Astrocyte (in vitro differentiated cells and primary cell): ENCODE measurements around the gene PPP6R2. TPM values are rescaled to one million over a fixed set of nuclear protein-coding genes. Genes with fewer than 3 reads are reported as not detected.
"Not testable (repeated sequence)": the region's sequence is repeated elsewhere in the genome, so short reads cannot be mapped to it uniquely, and the experiment has no call there.

Source experiments
- DNase-seq: peaks from one replicate; pipeline ENCODE4 v3.0.0-alpha.2; 2010; ENCODE audit warnings: low read depth
- FAIRE-seq: peaks from 2 replicates; lab custom pipeline; 2011; peaks lifted over from hg19 to GRCh38; lab: Jason Lieb, UNC
- H2AFZ ChIP-seq: 2 replicates; pipeline ENCODE4 v1.6.0; 2012; ENCODE audit warnings: low read depth, low read length, inconsistent platforms
- H3K27ac ChIP-seq: 2 replicates; pipeline ENCODE4 v1.5.1; 2011; ENCODE audit warnings: low read depth, low read length, inconsistent platforms
- H3K27me3 ChIP-seq: 2 replicates; pipeline ENCODE4 v1.6.0; 2011; ENCODE audit warnings: low read length, inconsistent platforms; ENCODE audit not compliant: insufficient read depth
- H3K36me3 ChIP-seq: 2 replicates; pipeline ENCODE4 v1.5.1; 2011; ENCODE audit warnings: low read length, inconsistent platforms; ENCODE audit not compliant: insufficient read depth
- H3K4me1 ChIP-seq: 2 replicates; pipeline ENCODE4 v1.5.1; 2011; ENCODE audit warnings: low read length, inconsistent platforms; ENCODE audit not compliant: insufficient read depth
- H3K4me2 ChIP-seq: 2 replicates; pipeline ENCODE4 v1.6.0; 2012; ENCODE audit warnings: low read length, inconsistent platforms
- H3K4me3 ChIP-seq: 2 replicates; pipeline ENCODE4 v1.5.1; 2011; ENCODE audit warnings: low read depth, mild to moderate bottlenecking, low read length, inconsistent platforms; ENCODE audit not compliant: insufficient read depth
- H3K79me2 ChIP-seq: 2 replicates; pipeline ENCODE4 v1.6.0; 2012; ENCODE audit warnings: mild to moderate bottlenecking, low read length, inconsistent platforms; ENCODE audit not compliant: insufficient read depth
- H3K9ac ChIP-seq: 2 replicates; pipeline ENCODE4 v1.6.0; 2012; ENCODE audit warnings: mild to moderate bottlenecking, low read length, inconsistent platforms
- H3K9me3 ChIP-seq: 2 replicates; pipeline ENCODE4 v1.5.1; 2012; ENCODE audit warnings: low read depth, mild to moderate bottlenecking, low read length, inconsistent platforms; ENCODE audit not compliant: insufficient read depth
- H4K20me1 ChIP-seq: 2 replicates; pipeline ENCODE4 v1.6.0; 2012; ENCODE audit warnings: low read length, inconsistent platforms; ENCODE audit not compliant: insufficient read depth
- H3K27ac Mint-ChIP-seq: one replicate; pipeline ENCODE4 v1.8.0; 2021; ENCODE audit warnings: mild to moderate bottlenecking, mixed read lengths; ENCODE audit not compliant: unreplicated experiment
- H3K27me3 Mint-ChIP-seq: one replicate; pipeline ENCODE4 v1.8.0; 2021; ENCODE audit warnings: low read depth, mixed read lengths; ENCODE audit not compliant: unreplicated experiment
- H3K36me3 Mint-ChIP-seq: one replicate; pipeline ENCODE4 v1.8.0; 2021; ENCODE audit warnings: low read depth, mixed read lengths; ENCODE audit not compliant: unreplicated experiment
- H3K4me1 Mint-ChIP-seq: one replicate; pipeline ENCODE4 v1.8.0; 2021; ENCODE audit warnings: low read depth, mixed read lengths; ENCODE audit not compliant: unreplicated experiment
- H3K4me3 Mint-ChIP-seq: one replicate; pipeline ENCODE4 v1.8.0; 2021; ENCODE audit warnings: mild to moderate bottlenecking, moderate library complexity, mixed read lengths; ENCODE audit not compliant: unreplicated experiment
- H3K9me3 Mint-ChIP-seq: one replicate; pipeline ENCODE4 v1.8.0; 2021; ENCODE audit warnings: mild to moderate bottlenecking, mixed read lengths; ENCODE audit not compliant: unreplicated experiment
- EZH2 ChIP-seq: IDR thresholded peaks from 2 replicates; pipeline ENCODE4 v1.6.1; 2012; ENCODE audit warnings: mild to moderate bottlenecking, low read length, inconsistent platforms; ENCODE audit not compliant: insufficient read depth
- total RNA-seq: library from RNA; stranded (reverse); gene quantifications from 2 replicates; pipeline ENCODE4 v1.2.1, GENCODE V29; 2021
- TF ChIP-seq, protein P1 (sequence below): IDR thresholded peaks from 2 replicates; pipeline ENCODE4 v1.5.1; 2011; ENCODE audit warnings: low read depth, mild to moderate bottlenecking, inconsistent platforms, low read length, moderate library complexity; ENCODE audit not compliant: insufficient read depth

Gene PPP6R2
- total RNA-seq, 1 donor from 2014 or later: 48.3 TPM

DNA sequence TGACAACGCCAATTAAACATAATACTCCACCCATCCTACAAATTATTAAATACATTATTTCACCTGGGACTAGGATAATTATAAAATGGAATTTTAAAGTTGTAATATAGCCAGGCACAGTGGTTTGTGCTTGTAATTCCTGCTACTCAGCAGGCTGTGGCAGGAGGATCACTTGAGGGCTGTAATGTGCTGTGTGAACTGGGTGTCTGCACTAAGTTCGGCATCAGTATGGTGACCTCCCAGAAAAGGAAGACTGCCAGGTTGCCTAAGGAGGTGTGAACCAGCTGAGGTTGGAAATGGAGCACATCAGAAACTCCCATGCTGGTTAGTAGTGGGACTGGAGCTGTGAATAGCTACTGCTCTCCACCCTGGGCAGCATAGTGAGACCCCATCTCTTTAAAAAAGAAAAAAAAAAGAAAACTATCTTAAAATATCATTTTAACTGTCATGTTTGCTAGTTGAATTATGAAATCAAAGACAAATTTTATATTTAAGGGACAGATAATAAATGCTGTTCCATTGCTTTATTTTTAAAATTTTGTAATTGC is 28.0 kb downstream of the PPP6R2 start:
- no peak overlapping the region for H3K4me3 ChIP-seq
- no peaks in the 10 kb centered on the region for H3K9me3 Mint-ChIP-seq
- H3K27ac Mint-ChIP-seq: no peak overlapping the region
- no peak for DNase-seq
- H3K79me2 ChIP-seq: peaks cover 25% of the 10 kb centered on the region
- H4K20me1 ChIP-seq: peaks cover 26% of the 10 kb centered on the region
- no peaks in the 10 kb centered on the region for H3K27me3 ChIP-seq
- no peak for TF ChIP-seq EZH2
- TF ChIP-seq, protein P1, sequence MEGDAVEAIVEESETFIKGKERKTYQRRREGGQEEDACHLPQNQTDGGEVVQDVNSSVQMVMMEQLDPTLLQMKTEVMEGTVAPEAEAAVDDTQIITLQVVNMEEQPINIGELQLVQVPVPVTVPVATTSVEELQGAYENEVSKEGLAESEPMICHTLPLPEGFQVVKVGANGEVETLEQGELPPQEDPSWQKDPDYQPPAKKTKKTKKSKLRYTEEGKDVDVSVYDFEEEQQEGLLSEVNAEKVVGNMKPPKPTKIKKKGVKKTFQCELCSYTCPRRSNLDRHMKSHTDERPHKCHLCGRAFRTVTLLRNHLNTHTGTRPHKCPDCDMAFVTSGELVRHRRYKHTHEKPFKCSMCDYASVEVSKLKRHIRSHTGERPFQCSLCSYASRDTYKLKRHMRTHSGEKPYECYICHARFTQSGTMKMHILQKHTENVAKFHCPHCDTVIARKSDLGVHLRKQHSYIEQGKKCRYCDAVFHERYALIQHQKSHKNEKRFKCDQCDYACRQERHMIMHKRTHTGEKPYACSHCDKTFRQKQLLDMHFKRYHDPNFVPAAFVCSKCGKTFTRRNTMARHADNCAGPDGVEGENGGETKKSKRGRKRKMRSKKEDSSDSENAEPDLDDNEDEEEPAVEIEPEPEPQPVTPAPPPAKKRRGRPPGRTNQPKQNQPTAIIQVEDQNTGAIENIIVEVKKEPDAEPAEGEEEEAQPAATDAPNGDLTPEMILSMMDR: no peak
- H3K4me1 Mint-ChIP-seq: peaks cover 2% of the 10 kb centered on the region
- H3K9me3 ChIP-seq: no peaks in the 10 kb centered on the region
- no peak overlapping the region for H3K4me2 ChIP-seq
- FAIRE-seq: no peak
- no peak overlapping the region for H2AFZ ChIP-seq
- peaks cover 13% of the 10 kb centered on the region for H3K36me3 ChIP-seq
- no peak overlapping the region for H3K9ac ChIP-seq
- no peaks in the 10 kb centered on the region for H3K27me3 Mint-ChIP-seq
- no peak overlapping the region for H3K27ac ChIP-seq
- H3K36me3 Mint-ChIP-seq: peaks cover 15% of the 10 kb centered on the region
- H3K4me3 Mint-ChIP-seq: no peak overlapping the region
- H3K4me1 ChIP-seq: no peaks in the 10 kb centered on the region

GRCh38 chr22:50376085-50376651 is 33.0 kb downstream of the PPP6R2 start:
- no peaks in the 10 kb centered on the region for H3K9me3 Mint-ChIP-seq
- H3K27ac ChIP-seq: no peak overlapping the region
- H4K20me1 ChIP-seq: peaks cover 10% of the 10 kb centered on the region
- no peak for DNase-seq
- H3K36me3 Mint-ChIP-seq: peaks cover 23% of the 10 kb centered on the region
- no peaks in the 10 kb centered on the region for H3K27me3 ChIP-seq
- H3K9ac ChIP-seq: no peak overlapping the region
- H3K27ac Mint-ChIP-seq: no peak overlapping the region
- no peaks in the 10 kb centered on the region for H3K79me2 ChIP-seq
- no peaks in the 10 kb centered on the region for H3K9me3 ChIP-seq
- FAIRE-seq: no peak
- peaks cover 21% of the 10 kb centered on the region for H3K36me3 ChIP-seq
- H3K4me1 ChIP-seq: no peaks in the 10 kb centered on the region
- H3K4me3 ChIP-seq: no peak overlapping the region
- H3K4me3 Mint-ChIP-seq: no peak overlapping the region
- H2AFZ ChIP-seq: no peak overlapping the region
- H3K27me3 Mint-ChIP-seq: no peaks in the 10 kb centered on the region
- H3K4me2 ChIP-seq: no peak overlapping the region
- no peaks in the 10 kb centered on the region for H3K4me1 Mint-ChIP-seq
- TF ChIP-seq, protein P1: no peak
- no peak for TF ChIP-seq EZH2

GRCh38 chr22:50381021-50381555 is 38.0 kb downstream of the PPP6R2 start:
- not testable (repeated sequence) for H3K9ac ChIP-seq, H3K27ac ChIP-seq, H2AFZ ChIP-seq, H3K4me2 ChIP-seq, H3K79me2 ChIP-seq, FAIRE-seq, H3K4me3 Mint-ChIP-seq, H3K27me3 ChIP-seq, H3K4me1 Mint-ChIP-seq, H3K4me1 ChIP-seq, DNase-seq, H3K9me3 Mint-ChIP-seq, H3K4me3 ChIP-seq, H3K27me3 Mint-ChIP-seq, H3K9me3 ChIP-seq, H3K27ac Mint-ChIP-seq
- peaks cover 15% of the 10 kb centered on the region for H3K36me3 ChIP-seq
- H4K20me1 ChIP-seq: peaks cover 12% of the 10 kb centered on the region
- peaks cover 24% of the 10 kb centered on the region for H3K36me3 Mint-ChIP-seq
